GM19043 (cell line): Measurements from ENCODE around the gene RBM14.
A peak's percentile ranks its signal among the peaks of the same experiment; 100 is the strongest.
"Not testable (repeated sequence)": the region's sequence is repeated elsewhere in the genome, so short reads cannot be mapped to it uniquely, and the experiment has no call there.

Source experiments
- ATAC-seq: cut with Tn5 transposase; IDR thresholded peaks from one replicate; pipeline ENCODE4 v1.9.1; 2021; ENCODE audit warnings: low read depth; ENCODE audit not compliant: unreplicated experiment

The RBM14 gene

GRCh38 chr11:66629356-66629755 lies 12.9 kb downstream of the RBM14 start:
- no peak for ATAC-seq

DNA sequence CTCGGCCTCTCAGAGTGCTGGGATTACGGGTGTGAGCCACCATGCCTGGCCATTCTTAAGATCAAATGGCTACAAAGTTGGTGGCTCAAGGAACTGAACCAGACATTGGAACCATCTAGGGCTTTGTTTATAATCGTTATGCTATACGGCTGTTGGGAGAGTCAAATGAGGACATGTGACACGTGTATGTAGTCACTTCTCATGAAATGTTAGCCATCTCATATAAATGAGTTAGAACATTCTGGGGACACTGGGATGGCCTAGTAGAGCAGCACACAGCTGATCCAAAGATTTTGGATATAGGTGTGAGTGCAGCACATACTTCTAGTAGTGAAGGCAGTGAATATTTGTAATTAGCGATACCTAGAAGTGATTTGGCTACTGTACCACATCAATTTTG lies 15.5 kb downstream of the RBM14 start:
- ATAC-seq: no peak

DNA sequence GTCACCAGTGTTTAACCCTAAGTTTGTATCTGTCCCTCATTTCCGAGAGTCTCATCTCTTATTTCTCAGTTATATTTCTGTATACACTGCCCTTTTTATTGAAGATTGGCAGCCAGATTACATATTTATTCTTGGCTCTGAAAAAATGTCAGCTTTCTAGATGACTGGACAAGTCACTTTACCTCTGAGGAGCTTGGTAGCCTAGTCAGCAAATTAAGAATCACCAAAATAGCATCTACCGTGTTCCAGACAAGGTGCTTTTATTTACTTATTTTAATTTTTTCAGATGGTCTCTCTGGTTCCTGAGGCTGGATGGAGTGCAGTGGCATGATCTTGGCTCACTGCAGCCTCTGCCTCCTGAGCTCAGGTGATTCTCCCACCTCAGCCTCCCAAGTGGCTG lies 16.5 kb downstream of the RBM14 start:
- no peak for ATAC-seq

GRCh38 chr11:66636411-66636810 lies 20.0 kb downstream of the RBM14 start:
- ATAC-seq: no peak

- no peak for ATAC-seq
Measured at GRCh38 chr11:66637557-66638176, 21.2 kb downstream of the RBM14 start.

DNA sequence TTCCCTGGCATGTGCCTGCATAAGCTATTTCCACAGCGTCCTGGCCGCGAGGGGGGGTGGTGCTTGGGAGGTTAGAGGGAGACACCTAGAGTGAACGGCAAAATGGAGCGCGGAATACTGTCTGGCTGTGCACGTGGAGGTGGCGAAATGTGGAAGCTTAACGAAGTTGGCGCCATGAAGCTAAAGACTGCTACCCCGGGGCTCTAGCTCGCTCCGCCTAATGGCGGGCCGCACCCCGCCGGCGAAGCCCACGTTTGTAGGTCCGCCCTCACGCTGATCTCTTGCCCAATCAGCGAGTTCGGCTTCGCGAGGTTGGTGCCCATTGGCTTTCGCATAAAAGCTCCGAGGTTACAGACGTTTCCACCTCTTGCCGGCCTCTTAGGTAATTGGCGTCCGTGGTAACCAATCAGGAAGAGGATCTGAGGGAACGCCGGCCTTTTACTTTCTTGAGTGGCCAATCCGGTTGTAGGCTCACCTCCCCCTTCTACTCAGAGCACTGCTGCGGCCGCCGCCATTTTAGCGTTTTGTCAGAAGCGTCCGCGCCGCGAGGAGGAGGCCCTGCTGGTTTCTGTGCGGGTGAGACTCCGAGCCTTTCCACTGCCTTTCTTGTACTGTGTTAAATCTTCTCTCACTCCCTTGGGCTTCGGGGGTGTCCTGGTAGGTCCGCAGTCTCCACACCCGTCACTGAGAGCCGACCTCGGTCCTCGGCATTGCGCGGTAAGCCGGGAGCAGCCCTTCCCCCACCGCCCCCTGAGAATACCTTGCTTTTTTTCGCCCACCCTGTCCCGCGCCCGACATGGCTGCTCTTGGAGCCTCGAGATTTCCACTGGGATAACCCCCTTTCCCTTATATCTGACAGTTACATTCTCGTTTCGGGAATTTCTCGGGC lies 22.0 kb downstream of the RBM14 start, which contains the start of gene RBM4:
TSS of gene RBM4 (plus strand) at position 527 of the 889 bp plus-strand sequence. CDS start 1,009 bp downstream, outside the sequence.
- peak; percentile 95 for ATAC-seq

DNA sequence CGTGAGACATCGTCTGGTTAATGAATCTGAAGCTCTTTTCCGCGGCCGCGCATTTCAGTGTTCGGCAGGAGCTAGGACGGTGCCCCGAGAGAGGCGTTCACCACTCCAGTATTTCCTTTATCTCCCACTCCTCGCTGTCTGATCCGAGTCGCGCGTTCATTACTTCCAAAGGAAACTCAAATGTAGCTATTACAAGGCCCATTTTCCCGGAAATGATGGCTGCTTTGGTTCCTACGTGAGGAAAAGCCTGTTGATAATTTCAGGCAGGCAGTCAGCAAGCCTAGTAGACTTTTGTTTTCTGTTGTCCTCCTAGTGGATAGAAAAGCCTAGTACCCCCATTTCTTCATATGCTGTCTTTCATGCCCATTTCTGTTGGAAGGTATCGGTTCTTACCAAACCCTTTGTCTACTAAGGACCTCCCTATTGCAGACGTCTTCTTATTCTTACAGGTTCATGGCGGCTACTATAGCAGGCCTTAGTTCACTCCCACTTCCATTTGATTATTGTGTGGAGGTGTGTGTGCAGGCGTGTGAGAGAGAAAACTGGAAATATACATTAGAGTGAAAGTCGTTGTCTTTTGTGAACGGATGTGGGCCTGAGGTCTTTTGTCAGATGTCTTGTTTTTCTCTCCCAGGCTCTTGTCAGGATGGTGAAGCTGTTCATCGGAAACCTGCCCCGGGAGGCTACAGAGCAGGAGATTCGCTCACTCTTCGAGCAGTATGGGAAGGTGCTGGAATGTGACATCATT lies 22.8 kb downstream of the RBM14 start:
- ATAC-seq: no peak

DNA sequence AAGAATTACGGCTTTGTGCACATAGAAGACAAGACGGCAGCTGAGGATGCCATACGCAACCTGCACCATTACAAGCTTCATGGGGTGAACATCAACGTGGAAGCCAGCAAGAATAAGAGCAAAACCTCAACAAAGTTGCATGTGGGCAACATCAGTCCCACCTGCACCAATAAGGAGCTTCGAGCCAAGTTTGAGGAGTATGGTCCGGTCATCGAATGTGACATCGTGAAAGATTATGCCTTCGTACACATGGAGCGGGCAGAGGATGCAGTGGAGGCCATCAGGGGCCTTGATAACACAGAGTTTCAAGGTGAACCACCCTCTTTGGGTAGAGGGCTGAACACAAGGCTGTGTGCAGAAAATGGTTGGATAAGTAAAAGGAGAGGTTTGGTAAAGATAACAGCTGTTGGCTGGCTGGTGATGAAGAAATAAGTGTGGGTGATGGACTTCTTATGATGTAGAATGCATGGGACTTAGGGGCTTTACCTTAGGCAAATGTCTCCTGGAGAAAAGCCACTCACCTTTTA lies 23.4 kb downstream of the RBM14 start:
- not testable (repeated sequence) for ATAC-seq

DNA sequence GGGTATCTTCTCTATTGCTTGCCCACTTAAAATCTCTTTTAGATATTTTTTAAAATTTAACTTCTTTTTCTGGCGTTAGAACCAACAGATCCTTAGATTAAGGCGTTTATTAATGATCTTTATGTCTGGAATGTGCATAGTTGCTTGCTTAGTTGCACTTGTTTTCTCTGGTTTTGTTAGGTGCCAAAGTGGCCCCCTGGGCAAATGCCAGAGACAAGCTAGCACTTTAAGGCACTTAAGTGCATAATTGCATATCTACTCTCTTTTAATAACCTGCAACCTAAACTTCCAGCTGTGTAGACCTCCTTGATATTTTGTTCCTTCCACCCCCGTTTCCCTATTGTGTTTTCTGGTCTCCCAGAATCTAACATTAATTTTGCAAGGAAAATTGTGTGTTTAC lies 25.4 kb downstream of the RBM14 start:
- ATAC-seq: no peak

GRCh38 chr11:66643745-66644437 lies 27.5 kb downstream of the RBM14 start:
- ATAC-seq: no peak

DNA sequence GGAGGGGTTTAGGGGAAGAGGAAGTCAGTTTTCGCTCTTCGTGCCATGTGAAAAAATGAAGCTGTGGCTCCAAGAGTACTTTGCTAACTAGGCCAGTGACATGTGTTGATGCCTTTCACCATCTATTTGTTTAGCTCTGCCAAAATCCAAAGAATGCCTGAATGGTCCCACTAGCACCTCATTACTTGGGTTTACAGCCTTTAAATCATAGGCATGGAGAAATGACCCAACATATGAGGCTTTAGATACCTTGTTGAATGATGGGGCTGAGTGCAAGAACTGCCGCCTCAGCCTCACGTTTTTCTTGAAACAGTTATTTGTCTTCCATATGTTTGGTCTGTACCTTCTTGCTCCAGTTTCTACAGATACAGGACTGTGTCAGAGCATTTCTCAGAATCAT lies 30.4 kb downstream of the RBM14 start:
- no peak for ATAC-seq

- no peak for ATAC-seq
Measured at GRCh38 chr11:66649903-66650302, 33.5 kb downstream of the RBM14 start.

- no peak for ATAC-seq
Measured at GRCh38 chr11:66651016-66651415, 34.6 kb downstream of the RBM14 start.

DNA sequence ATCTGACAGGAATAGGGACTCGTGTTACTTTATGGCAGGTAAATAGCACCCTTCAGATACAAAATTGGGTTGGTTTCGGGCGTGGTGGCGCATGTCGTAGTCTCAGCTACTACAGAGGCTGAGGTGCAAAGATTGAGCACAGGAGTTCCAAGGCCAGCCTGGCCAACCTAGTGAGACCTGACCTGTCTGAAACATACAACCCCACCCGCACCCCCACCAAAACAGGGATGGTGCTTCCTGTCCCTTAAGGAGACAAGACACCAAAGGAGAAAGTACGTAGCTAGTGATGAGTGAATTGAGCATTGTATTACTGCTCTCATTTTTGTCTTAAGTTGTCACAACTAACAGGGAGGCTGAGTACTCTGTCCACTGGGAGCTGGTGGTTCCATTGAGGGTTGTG lies 36.2 kb downstream of the RBM14 start:
- ATAC-seq: no peak

- ATAC-seq: no peak
Measured at GRCh38 chr11:66653123-66653522, 36.7 kb downstream of the RBM14 start.

- no peak for ATAC-seq
Measured at GRCh38 chr11:66659763-66660162, 43.3 kb downstream of the RBM14 start.

- no peak for ATAC-seq
Measured at GRCh38 chr11:66663741-66664296, 47.4 kb downstream of the RBM14 start.

DNA sequence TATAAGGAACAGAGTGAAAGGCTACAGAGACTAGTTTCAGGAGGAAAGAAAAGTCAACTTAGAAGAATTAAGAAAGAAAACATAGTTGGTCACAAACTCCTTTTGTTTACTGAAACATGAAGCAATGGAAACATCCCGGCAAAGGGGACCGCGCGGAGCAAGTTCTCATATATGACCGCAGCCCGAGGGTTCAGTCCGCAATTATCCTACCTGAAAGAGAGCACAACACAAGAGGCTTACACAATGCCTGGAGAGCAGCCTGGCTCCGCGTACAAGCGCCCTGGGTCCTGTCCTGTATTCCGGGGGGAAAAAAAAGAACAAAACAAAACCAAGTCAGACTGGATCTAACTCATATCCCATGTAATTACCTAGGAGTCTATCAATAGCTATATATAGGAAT lies 48.9 kb downstream of the RBM14 start:
- ATAC-seq: no peak

DNA sequence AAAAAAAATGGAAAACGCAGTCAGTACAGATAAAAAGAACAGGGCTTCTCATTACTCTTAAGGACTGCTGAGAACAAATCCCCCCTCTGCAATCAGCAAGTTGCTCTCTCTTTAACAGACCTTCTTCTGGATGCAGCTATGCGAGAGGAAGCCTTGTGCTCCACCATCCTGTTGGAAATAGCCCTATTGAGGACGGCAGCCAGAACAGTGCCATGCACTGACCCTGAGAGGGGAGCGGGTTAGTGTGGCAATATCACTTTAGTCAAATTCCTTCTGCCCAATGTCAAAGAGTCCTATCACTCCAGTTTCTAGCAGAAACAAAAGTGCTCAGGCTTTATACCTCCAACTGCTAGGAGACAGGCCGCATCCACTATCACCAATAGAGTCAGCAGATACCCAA lies 54.4 kb downstream of the RBM14 start:
- ATAC-seq: no peak

GRCh38 chr11:66674964-66675602 lies 58.7 kb downstream of the RBM14 start:
- ATAC-seq: no peak
